Endothelial cell of umbilical vein (primary cell): Measurements from ENCODE around the gene UST. TPM values are rescaled to one million over a fixed set of nuclear protein-coding genes. Genes with fewer than 3 reads are reported as not detected.

ENCODE experiments used
- BruUV-seq: library from RNA; stranded (reverse); fragments of 400-500 nt; replicated peaks from 2 replicates; lab custom pipeline; 2021; lab: Mats Ljungman, UMichigan
- CTCF ChIA-PET: fragments of 300-600, 350-600 bp; sonication (Branson Sonifier 250); formaldehyde crosslinking; loops from one replicate; lab custom pipeline; 2021; ENCODE audit warnings: antibody characterized with exemption, inconsistent platforms; lab: Charles Lee
- POLR2A ChIA-PET: fragments of 300-600, 350-600 bp; sonication (Branson Sonifier 250); formaldehyde crosslinking; loops from one replicate; lab custom pipeline; 2021; ENCODE audit warnings: antibody characterized with exemption, inconsistent platforms; lab: Charles Lee
- DNase-seq: peaks from one replicate; pipeline ENCODE4 v3.0.0-alpha.2; 2011; ENCODE audit warnings: low read depth, low spot score
- FAIRE-seq: peaks from 2 replicates; lab custom pipeline; 2011; peaks lifted over from hg19 to GRCh38; lab: Jason Lieb, UNC
- H2AFZ ChIP-seq: 2 replicates; pipeline ENCODE4 v1.6.0; 2012; ENCODE audit warnings: low read depth, low read length, control low read depth, inconsistent platforms
- H3K27ac ChIP-seq: 2 replicates; pipeline ENCODE4 v1.5.1; 2011; ENCODE audit warnings: low read depth, mild to moderate bottlenecking, control low read depth, low read length, moderate library complexity; ENCODE audit not compliant: insufficient read depth
- H3K27me3 ChIP-seq, 2 experiments: 2 replicates each; pipeline versions ENCODE4 v1.6.0 to v1.6.1; 2011; ENCODE audit warnings: low read length in 2 of 2, mixed read lengths in 1 of 2; ENCODE audit not compliant: control insufficient read depth in 2 of 2, insufficient read depth in 2 of 2
- H3K36me3 ChIP-seq, 2 experiments: 2 replicates in 1 of 2; 3 replicates in 1 of 2; pipeline ENCODE4 v1.5.1; 2011; ENCODE audit warnings: low read length in 2 of 2, mild to moderate bottlenecking in 1 of 2, moderate library complexity in 1 of 2; ENCODE audit not compliant: control insufficient read depth in 2 of 2, insufficient read depth in 2 of 2; ENCODE audit errors: extremely low read depth in 1 of 2
- H3K4me1 ChIP-seq: 3 replicates; pipeline ENCODE4 v1.5.1; 2011; ENCODE audit warnings: mild to moderate bottlenecking, low read length; ENCODE audit not compliant: control insufficient read depth, insufficient read depth; ENCODE audit errors: extremely low read depth
- H3K4me2 ChIP-seq: 2 replicates; pipeline ENCODE4 v1.6.1; 2011; ENCODE audit warnings: low read length, control low read depth, mixed read lengths; ENCODE audit not compliant: insufficient read depth
- H3K4me3 ChIP-seq, 3 experiments: fragments of 200-600 bp in 1 of 3; sonication (generic), shearing (Covaris generic) in 1 of 3; replicated peaks in 1 of 3; 2 replicates each; pipeline ENCODE4 v1.5.1; 2011 to 2016; ENCODE audit warnings: control low read depth in 3 of 3, low read length in 3 of 3, mild to moderate bottlenecking in 2 of 3, inconsistent platforms in 1 of 3, low read depth in 1 of 3, moderate library complexity in 1 of 3; ENCODE audit not compliant: insufficient read depth in 1 of 3
- H3K79me2 ChIP-seq: 2 replicates; pipeline ENCODE4 v1.6.0; 2012; ENCODE audit warnings: low read length, inconsistent platforms; ENCODE audit not compliant: control insufficient read depth, insufficient read depth
- H3K9ac ChIP-seq: replicated peaks from 2 replicates; pipeline ENCODE3; 2011; ENCODE audit warnings: low read length, control low read depth; ENCODE audit not compliant: insufficient read depth; ENCODE audit errors: extremely low read depth
- H3K9me1 ChIP-seq: replicated peaks from 3 replicates; pipeline ENCODE4 v1.6.0; 2011; ENCODE audit warnings: mild to moderate bottlenecking, low read length; ENCODE audit not compliant: control insufficient read depth, insufficient read depth; ENCODE audit errors: extremely low read depth
- H3K9me3 ChIP-seq: replicated peaks from 2 replicates; pipeline ENCODE4 v1.5.1; 2012; ENCODE audit warnings: low read length, inconsistent platforms; ENCODE audit not compliant: control insufficient read depth, insufficient read depth
- H4K20me1 ChIP-seq: replicated peaks from 2 replicates; pipeline ENCODE3; 2011; ENCODE audit warnings: mild to moderate bottlenecking, low read length; ENCODE audit not compliant: control insufficient read depth, insufficient read depth; ENCODE audit errors: extremely low read depth
- CTCF ChIP-seq, 2 donors: IDR thresholded peaks; 1 replicate in 1 of 2; 2 replicates in 1 of 2; pipeline ENCODE4 v1.5.1; 2011; ENCODE audit warnings: low read length in 2 of 2, mild to moderate bottlenecking in 2 of 2, moderate library complexity in 2 of 2, control low read depth in 1 of 2, inconsistent platforms in 1 of 2, low read depth in 1 of 2; ENCODE audit not compliant: insufficient read depth in 1 of 2; ENCODE audit errors: extremely low read depth in 1 of 2
- EZH2 ChIP-seq: IDR thresholded peaks from 2 replicates; pipeline ENCODE4 v1.6.1; 2012; ENCODE audit warnings: borderline replicate concordance, low read depth, mild to moderate bottlenecking, moderate library complexity, low read length, inconsistent platforms; ENCODE audit not compliant: severe bottlenecking
- JUN ChIP-seq: IDR thresholded peaks from 2 replicates; pipeline ENCODE4 v1.6.1; 2011; ENCODE audit warnings: borderline replicate concordance, low read depth; ENCODE audit not compliant: insufficient read length, insufficient read depth
- MYC ChIP-seq: IDR thresholded peaks from one replicate; pipeline ENCODE4 v1.6.1; 2011; ENCODE audit warnings: mild to moderate bottlenecking, low read depth, low read length
- POLR2A ChIP-seq: IDR thresholded peaks from 2 replicates; pipeline ENCODE4 v1.6.1; 2012; ENCODE audit warnings: low read depth, mild to moderate bottlenecking, control low read depth, low read length
- dilution Hi-C: fragments of 300-500 bp; cut with MboI; formaldehyde crosslinking; loops from one replicate; pipeline ENCODE4 v1.15.0; 2019; ENCODE audit warnings: low sequenced_read_pairs; ENCODE audit not compliant: extremely low pct_ligation_motif_present
- intact Hi-C: fragments of 100-400 bp; cut with micrococcal nuclease; formaldehyde crosslinking; loops from one replicate; pipeline ENCODE4 v1.10.0; 2022
- polyA plus RNA-seq, 4 experiments: library from polyadenylated mRNA; depleted of rRNA in 3 of 4; stranded (reverse) in 3 of 4; unstranded in 1 of 4; fragments of >200 nt; gene quantifications; 2 replicates each; pipeline versions ENCODE4 v1.2.1 to v1.2.3, GENCODE V29; 2011 to 2012; ENCODE audit warnings: missing spikeins in 1 of 4
- total RNA-seq: library from RNA; stranded (reverse); gene quantifications from 2 replicates; pipeline ENCODE4 v1.2.3, GENCODE V29; 2021

Gene UST
- total and polyA plus RNA-seq, 2 donors (not counting 3 experiments of a cell fraction or from before 2014, with no cell fraction given): 0.26 to 0.84 TPM

GRCh38 chr6:148952147-148953035, 205.6 kb downstream of the UST start:
- FAIRE-seq (peak; percentile 4), DNase-seq (no peak)
- TF ChIP-seq JUN (no peak), EZH2 (no peak), CTCF (IDR thresholded peaks at IDR 0.05; ENCODE audit: extremely low read depth in 1 of 2, insufficient read depth in 1 of 2, low read depth in 1 of 2, low read length in 2 of 2) (no peak), POLR2A (no peak), MYC (no peak)
- POLR2A ChIA-PET: no interaction called here
- H3K27ac ChIP-seq: no peak overlapping the region
- no peaks in the 10 kb centered on the region for H3K36me3 ChIP-seq
- dilution Hi-C loops (no loop called here), intact Hi-C loops (no loop called here)
- H3K9me1 ChIP-seq: no peaks in the 10 kb centered on the region
- H3K4me1 ChIP-seq: no peaks in the 10 kb centered on the region
- BruUV-seq: no TSS peak
- H3K9ac ChIP-seq: no peak overlapping the region
- H4K20me1 ChIP-seq: no peaks in the 10 kb centered on the region
- no peak overlapping the region for H3K4me2 ChIP-seq
- no peak overlapping the region for H2AFZ ChIP-seq
- no peaks in the 10 kb centered on the region for H3K79me2 ChIP-seq
- H3K4me3 ChIP-seq: no peak overlapping the region
- H3K9me3 ChIP-seq: no peaks in the 10 kb centered on the region
- CTCF ChIA-PET: interaction anchor here (2.6 kb wide), 1 partner anchor 375 kb away, joined by 12 read pairs; no protein-coding TSS in a partner anchor
- no peaks in the 10 kb centered on the region for H3K27me3 ChIP-seq
